ENCODE results near the gene CD48. TPM values are rescaled to one million over a fixed set of nuclear protein-coding genes. Genes with fewer than 3 reads are reported as not detected.

Gene CD48
- total and polyA plus RNA-seq, 2 of the 4 experiments (the other 2 are of a cell fraction), result not detected

- Histone ChIP-seq H3K4me3 (ENCODE audit: insufficient read depth, low read depth, low read length) (no peak overlapping the region), H4K5ac (ENCODE audit: low read depth, low read length) (no peak overlapping the region), H2AFZ (replicated peaks; ENCODE audit: low read length, poor library complexity) (no peak overlapping the region), H4K91ac (ENCODE audit: insufficient read depth, low read depth, low read length) (no peak overlapping the region), H3K23ac (ENCODE audit: low read depth, low read length) (no peak overlapping the region), H2BK5ac (ENCODE audit: low read depth, low read length, poor library complexity, severe bottlenecking) (no peak overlapping the region), H3K56ac (ENCODE audit: extremely low read depth, insufficient read depth, low read length) (no peak overlapping the region), H3K9me1 (ENCODE audit: insufficient read depth, low read length) (no peaks in the 10 kb centered on the region), H3K27ac (ENCODE audit: insufficient read depth, low read length) (no peak overlapping the region), H3K9ac (ENCODE audit: low read depth, low read length) (no peak overlapping the region), H3K4ac (ENCODE audit: low read depth, low read length) (no peak overlapping the region), H3K4me2 (ENCODE audit: low read depth, low read length) (no peak overlapping the region), H2AK9ac (replicated peaks; ENCODE audit: low read depth, low read length, poor library complexity) (no peak overlapping the region), H3K27me3 (ENCODE audit: control insufficient read depth, insufficient read depth, low read length) (no peaks in the 10 kb centered on the region; the same call in 1 of the 2 replicates), H3K36me3 (ENCODE audit: control insufficient read depth, insufficient read depth, low read length) (no peaks in the 10 kb centered on the region), H4K20me1 (ENCODE audit: insufficient read depth, low read length) (no peaks in the 10 kb centered on the region), H2AK5ac (ENCODE audit: low read depth, low read length) (no peak overlapping the region), H2BK120ac (ENCODE audit: low read depth, low read length) (no peak overlapping the region), H3K18ac (ENCODE audit: low read depth, low read length) (no peak overlapping the region), H4K8ac (ENCODE audit: low read depth in 2 of 2, low read length in 2 of 2) (no peak overlapping the region), H3K9me3 (ENCODE audit: control insufficient read depth, insufficient read depth, low read length) (no peaks in the 10 kb centered on the region), H2BK15ac (ENCODE audit: low read depth, low read length) (no peak overlapping the region), H3K14ac (replicated peaks; ENCODE audit: low read depth, low read length) (no peak overlapping the region), H2BK20ac (ENCODE audit: low read depth, low read length) (no peak overlapping the region), H3K79me1 (ENCODE audit: low read depth in 1 of 2, low read length in 2 of 2) (no peaks in the 10 kb centered on the region), H3K4me1 (ENCODE audit: control insufficient read depth, insufficient read depth, low read length) (no peaks in the 10 kb centered on the region)
- dilution Hi-C loops (cut with HindIII; ENCODE audit: low sequenced_read_pairs, unreplicated experiment), result no loop called here
- POLR2A ChIA-PET (ENCODE audit: unreplicated experiment), result no interaction called here
- in situ Hi-C loops (cut with MboI; ENCODE audit: low sequenced_read_pairs), result no loop called here
- DNase-seq, result no peak
- TF ChIP-seq BHLHE40 (IDR thresholded peaks at IDR 0.05; ENCODE audit: low read depth, low read length) (no peak), RAD21 (IDR thresholded peaks at IDR 0.05; ENCODE audit: low read length) (no peak), CHD1 (IDR thresholded peaks at IDR 0.05; ENCODE audit: low read depth, low read length) (no peak), CTCF (conservative IDR thresholded peaks at IDR 0.05; ENCODE audit: low read depth, low read length) (no peak)
- BruUV-seq (replicated peaks), result no TSS peak
- 66% methylated on average over 2 of the region's 5 CpGs; no CpG with 5 or more reads in 1 of the 2 experiments for WGBS, 2 experiments (ENCODE audit: extremely low coverage in 2 of 2, insufficient read length in 1 of 2)
- intact Hi-C loops (cut with micrococcal nuclease), result no loop called here
- CTCF ChIA-PET, result no interaction called here
- ATAC-seq (ENCODE audit: low read depth), result no peak
These were observed 30.2 kb upstream of the CD48 start for GRCh38 chr1:160741612-160742348.
